H9 (cell line): ENCODE data around the gene CNNM4. TPM values are rescaled to one million over a fixed set of nuclear protein-coding genes. Genes with fewer than 3 reads are reported as not detected.

Experiments
- DNase-seq: peaks from one replicate; pipeline ENCODE4 v3.0.0-alpha.2; 2017
- H2AFZ ChIP-seq: one replicate; pipeline ENCODE4 v1.6.1; 2013; ENCODE audit warnings: mild to moderate bottlenecking, low read length, control low read depth, moderate library complexity
- H2AK5ac ChIP-seq: 2 replicates; pipeline ENCODE4 v1.6.1; 2013; ENCODE audit warnings: low read length, control low read depth, mixed read lengths; ENCODE audit not compliant: insufficient read length
- H2BK120ac ChIP-seq: one replicate; pipeline ENCODE4 v1.6.1; 2013; ENCODE audit warnings: low read depth, mild to moderate bottlenecking, low read length, control low read depth, inconsistent platforms; ENCODE audit not compliant: poor library complexity, severe bottlenecking
- H2BK12ac ChIP-seq: 2 replicates; pipeline ENCODE4 v1.6.1; 2013; ENCODE audit warnings: low read length, control low read depth, mixed read lengths, low read depth; ENCODE audit not compliant: insufficient read length
- H2BK15ac ChIP-seq: 2 replicates; pipeline ENCODE4 v1.6.1; 2013; ENCODE audit warnings: low read depth, low read length, control low read depth
- H2BK20ac ChIP-seq: one replicate; pipeline ENCODE4 v1.6.1; 2013; ENCODE audit warnings: low read depth, mild to moderate bottlenecking, low read length, control low read depth, inconsistent platforms; ENCODE audit not compliant: poor library complexity, severe bottlenecking
- H2BK5ac ChIP-seq: 2 replicates; pipeline ENCODE4 v1.6.1; 2013; ENCODE audit warnings: low read length, control low read depth, mixed read lengths; ENCODE audit not compliant: insufficient read length
- H3K14ac ChIP-seq: 2 replicates; pipeline ENCODE4 v1.6.1; 2013; ENCODE audit warnings: low read length, control low read depth; ENCODE audit not compliant: insufficient read depth
- H3K18ac ChIP-seq: 2 replicates; pipeline ENCODE4 v1.6.1; 2013; ENCODE audit warnings: low read depth, mild to moderate bottlenecking, mixed read lengths, low read length, control low read depth; ENCODE audit not compliant: insufficient read length
- H3K23ac ChIP-seq: 2 replicates; pipeline ENCODE4 v1.6.1; 2013; ENCODE audit warnings: low read length, control low read depth, mixed read lengths, low read depth; ENCODE audit not compliant: insufficient read length
- H3K23me2 ChIP-seq: 2 replicates; pipeline ENCODE4 v1.6.1; 2013; ENCODE audit warnings: low read depth, mild to moderate bottlenecking, mixed read lengths, low read length, control low read depth; ENCODE audit not compliant: insufficient read length, poor library complexity, severe bottlenecking
- H3K27ac ChIP-seq: 2 replicates; pipeline ENCODE4 v1.5.1; 2013; ENCODE audit warnings: low read length, control low read depth, mixed read lengths, low read depth; ENCODE audit not compliant: insufficient read length
- H3K27me3 ChIP-seq: 2 replicates; pipeline ENCODE4 v1.6.1; 2013; ENCODE audit warnings: low read length, control low read depth, inconsistent platforms; ENCODE audit not compliant: insufficient read depth
- H3K4ac ChIP-seq: 2 replicates; pipeline ENCODE4 v1.6.1; 2013; ENCODE audit warnings: low read depth, mild to moderate bottlenecking, control low read depth, inconsistent platforms, low read length, moderate library complexity
- H3K4me1 ChIP-seq: 2 replicates; pipeline ENCODE4 v1.6.1; 2013; ENCODE audit warnings: low read length, control low read depth, inconsistent platforms; ENCODE audit not compliant: insufficient read depth
- H3K4me2 ChIP-seq: 2 replicates; pipeline ENCODE4 v1.6.1; 2013; ENCODE audit warnings: low read length, control low read depth, mixed read lengths; ENCODE audit not compliant: insufficient read length, insufficient read depth
- H3K56ac ChIP-seq: 2 replicates; pipeline ENCODE4 v1.6.1; 2013; ENCODE audit warnings: low read depth, mild to moderate bottlenecking, mixed read lengths, low read length, control low read depth; ENCODE audit not compliant: insufficient read length
- H3K79me1 ChIP-seq: 2 replicates; pipeline ENCODE4 v1.6.1; 2013; ENCODE audit warnings: low read depth, mild to moderate bottlenecking, moderate library complexity, low read length, control low read depth, inconsistent platforms; ENCODE audit not compliant: insufficient read depth, poor library complexity, severe bottlenecking
- H3K79me2 ChIP-seq: 2 replicates; pipeline ENCODE4 v1.6.1; 2013; ENCODE audit warnings: low read length, control low read depth, inconsistent platforms; ENCODE audit not compliant: insufficient read depth
- H3K9ac ChIP-seq: 2 replicates; pipeline ENCODE4 v1.6.1; 2013; ENCODE audit warnings: low read length, control low read depth, mixed read lengths; ENCODE audit not compliant: insufficient read length; ENCODE audit errors: extremely low read depth
- H3K9me3 ChIP-seq: one replicate; pipeline ENCODE4 v1.6.1; 2013; ENCODE audit warnings: low read depth, low read length, inconsistent platforms; ENCODE audit not compliant: control insufficient read depth
- H3T11ph ChIP-seq: one replicate; pipeline ENCODE4 v1.6.1; 2013; ENCODE audit warnings: mild to moderate bottlenecking, low read length, control low read depth, inconsistent platforms
- H4K20me1 ChIP-seq: one replicate; pipeline ENCODE4 v1.6.1; 2013; ENCODE audit not compliant: control insufficient read depth, insufficient read length, insufficient read depth
- H4K5ac ChIP-seq: 2 replicates; pipeline ENCODE4 v1.6.1; 2013; ENCODE audit warnings: low read depth, mild to moderate bottlenecking, mixed read lengths, low read length, control low read depth; ENCODE audit not compliant: insufficient read length
- H4K8ac ChIP-seq: replicated peaks from 2 replicates; pipeline ENCODE4 v1.6.1; 2013; ENCODE audit warnings: low read length, control low read depth, mixed read lengths, low read depth; ENCODE audit not compliant: insufficient read length
- H4K91ac ChIP-seq: 2 replicates; pipeline ENCODE4 v1.6.1; 2013; ENCODE audit warnings: low read depth, mild to moderate bottlenecking, moderate library complexity, mixed read lengths, low read length, control low read depth; ENCODE audit not compliant: insufficient read length
- H3K27ac Mint-ChIP-seq, 3 experiments: 2 replicates in 2 of 3; 3 replicates in 1 of 3; pipeline ENCODE4 v1.8.0; 2020 to 2021; ENCODE audit warnings: mixed read lengths in 3 of 3, mild to moderate bottlenecking in 1 of 3, moderate library complexity in 1 of 3
- H3K27me3 Mint-ChIP-seq: 2 replicates; pipeline ENCODE4 v1.8.0; 2021; ENCODE audit warnings: low read depth, mild to moderate bottlenecking, moderate library complexity, mixed read lengths
- H3K36me3 Mint-ChIP-seq, 3 experiments: 2 replicates in 2 of 3; 3 replicates in 1 of 3; pipeline ENCODE4 v1.8.0; 2020 to 2021; ENCODE audit warnings: low read depth in 3 of 3, mixed read lengths in 3 of 3; ENCODE audit not compliant: insufficient read depth in 1 of 3
- H3K4me1 Mint-ChIP-seq, 2 experiments: 2 replicates each; pipeline ENCODE4 v1.8.0; 2020; ENCODE audit warnings: mixed read lengths in 2 of 2
- H3K4me3 Mint-ChIP-seq, 2 experiments: 2 replicates in 1 of 2; 3 replicates in 1 of 2; pipeline ENCODE4 v1.8.0; 2020 to 2021; ENCODE audit warnings: mild to moderate bottlenecking in 2 of 2, mixed read lengths in 2 of 2, moderate library complexity in 1 of 2
- H3K9me3 Mint-ChIP-seq, 2 experiments: 2 replicates in 1 of 2; 3 replicates in 1 of 2; pipeline ENCODE4 v1.8.0; 2020; ENCODE audit warnings: mild to moderate bottlenecking in 2 of 2, mixed read lengths in 2 of 2, moderate library complexity in 1 of 2
- WGBS: extraction: QIAGEN DNeasy Blood & Tissue Kit; methylation state at CpG from one replicate; pipeline ENCODE4 v1.1.7; 2013; ENCODE audit warnings: missing lambda C conversion rate, low lambda C conversion rate, mixed read lengths; ENCODE audit not compliant: insufficient read length; ENCODE audit errors: extremely low coverage; 5-methylcytosine and 5-hydroxymethylcytosine counted together
- total RNA-seq: library from RNA; stranded (reverse); gene quantifications from 2 replicates; pipeline ENCODE4 v1.2.1, GENCODE V29; 2021
- TF ChIP-seq, protein P1 (sequence below): fragments of 200-600 bp; sonication (generic); conservative IDR thresholded peaks from 3 replicates; pipeline ENCODE4 v1.8.0; 2021; ENCODE audit warnings: antibody characterized with exemption, mild to moderate bottlenecking

CNNM4 gene
- total RNA-seq, 1 experiment from 2014 or later: 8.5 TPM

DNA sequence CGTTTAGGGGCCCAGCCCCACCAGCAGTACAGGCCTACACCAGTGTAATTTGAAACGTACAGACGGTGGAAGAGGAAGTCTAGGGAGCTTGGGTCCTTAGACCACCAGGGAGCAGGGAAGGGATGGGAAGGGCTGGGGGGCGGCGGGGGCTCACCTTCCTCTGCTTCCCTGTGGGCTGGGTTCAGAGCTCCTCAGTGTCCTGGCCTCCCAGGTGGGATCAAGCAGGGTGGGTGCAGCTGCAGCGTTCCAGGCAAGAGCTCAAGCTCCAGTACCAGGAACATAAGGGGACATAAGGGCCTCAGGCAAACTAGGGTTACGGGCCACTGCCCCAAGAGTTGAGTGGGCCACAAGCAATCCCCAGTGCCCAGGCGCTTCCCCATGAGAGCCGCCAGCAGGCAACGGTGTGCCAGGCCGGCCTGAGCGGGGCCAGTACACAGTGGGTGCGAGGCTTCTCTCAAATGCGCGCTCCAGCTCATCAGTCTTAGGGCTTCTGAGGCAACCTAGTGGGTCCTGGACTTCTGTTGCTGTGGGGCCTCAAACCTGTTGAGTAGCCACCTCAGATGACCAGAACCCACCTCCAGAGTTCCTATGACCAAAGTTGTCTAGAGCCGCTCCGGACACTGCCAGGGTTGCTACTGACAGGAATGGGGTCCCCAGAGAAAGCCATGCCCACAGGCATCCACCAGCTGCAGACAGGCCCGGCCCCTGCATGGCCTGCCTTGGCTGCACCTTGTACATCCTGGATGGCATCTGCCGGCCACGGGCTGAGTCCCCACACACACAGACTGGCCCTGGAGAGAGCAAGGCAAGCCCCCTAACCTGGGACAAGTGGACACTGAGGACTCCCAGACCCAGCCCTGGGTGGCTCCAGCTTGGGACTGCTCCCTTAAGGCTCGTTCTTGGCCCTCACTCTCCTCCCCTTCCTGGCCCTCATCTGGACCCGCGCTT, 77.9 kb downstream of the CNNM4 start:
- H3K23ac ChIP-seq: no peak overlapping the region
- H3K27ac ChIP-seq: no peak overlapping the region

More for the DNA sequence above, 77.9 kb downstream of the CNNM4 start:
- Histone ChIP-seq H4K91ac (no peak overlapping the region), H4K8ac (no peak overlapping the region), H3K79me2 (no peaks in the 10 kb centered on the region), H4K20me1 (no peaks in the 10 kb centered on the region), H4K5ac (no peak overlapping the region), H3K79me1 (no peaks in the 10 kb centered on the region), H2BK12ac (no peak overlapping the region), H3K4me1 (no peaks in the 10 kb centered on the region), H3T11ph (no peak overlapping the region), H3K4me2 (no peak overlapping the region), H2BK15ac (no peak overlapping the region), H2AK5ac (no peak overlapping the region), H3K18ac (no peak overlapping the region), H3K9ac (no peak overlapping the region), H3K9me3 (no peaks in the 10 kb centered on the region), H3K56ac (no peak overlapping the region), H2BK20ac (no peak overlapping the region), H2BK120ac (no peak overlapping the region), H2BK5ac (no peak overlapping the region), H2AFZ (no peak overlapping the region), H3K23me2 (no peaks in the 10 kb centered on the region), H3K14ac (no peak overlapping the region), H3K27me3 (no peaks in the 10 kb centered on the region), H3K4ac (no peak overlapping the region)
- Mint-ChIP-seq H3K4me1 (peaks cover under 1 to 9% of the 10 kb centered on the region in 2 experiments), H3K27ac (no peak overlapping the region; a peak in 1 of 7 replicates), H3K4me3 (no peak overlapping the region), H3K9me3 (no peaks in the 10 kb centered on the region), H3K36me3 (peaks cover 6 to 29% (median 20%) of the 10 kb centered on the region in 3 experiments; a peak in 6 of 7 replicates), H3K27me3 (no peaks in the 10 kb centered on the region; the same call in none of the 2 replicates)
- TF ChIP-seq, protein P1, sequence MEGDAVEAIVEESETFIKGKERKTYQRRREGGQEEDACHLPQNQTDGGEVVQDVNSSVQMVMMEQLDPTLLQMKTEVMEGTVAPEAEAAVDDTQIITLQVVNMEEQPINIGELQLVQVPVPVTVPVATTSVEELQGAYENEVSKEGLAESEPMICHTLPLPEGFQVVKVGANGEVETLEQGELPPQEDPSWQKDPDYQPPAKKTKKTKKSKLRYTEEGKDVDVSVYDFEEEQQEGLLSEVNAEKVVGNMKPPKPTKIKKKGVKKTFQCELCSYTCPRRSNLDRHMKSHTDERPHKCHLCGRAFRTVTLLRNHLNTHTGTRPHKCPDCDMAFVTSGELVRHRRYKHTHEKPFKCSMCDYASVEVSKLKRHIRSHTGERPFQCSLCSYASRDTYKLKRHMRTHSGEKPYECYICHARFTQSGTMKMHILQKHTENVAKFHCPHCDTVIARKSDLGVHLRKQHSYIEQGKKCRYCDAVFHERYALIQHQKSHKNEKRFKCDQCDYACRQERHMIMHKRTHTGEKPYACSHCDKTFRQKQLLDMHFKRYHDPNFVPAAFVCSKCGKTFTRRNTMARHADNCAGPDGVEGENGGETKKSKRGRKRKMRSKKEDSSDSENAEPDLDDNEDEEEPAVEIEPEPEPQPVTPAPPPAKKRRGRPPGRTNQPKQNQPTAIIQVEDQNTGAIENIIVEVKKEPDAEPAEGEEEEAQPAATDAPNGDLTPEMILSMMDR: no peak
- no CpG with 5 or more reads among the region's 23 CpGs for WGBS
- DNase-seq: no peak
